HepG2 (cell line): ENCODE measurements around the gene RPL32. TPM values are rescaled to one million over a fixed set of nuclear protein-coding genes. Genes with fewer than 3 reads are reported as not detected.

Experiments
- DMAP1 ChIP-seq: IDR thresholded peaks from 2 replicates; pipeline ENCODE4 v1.6.1; 2016
- ELF1 ChIP-seq: sonication (generic); formaldehyde crosslinking; IDR thresholded peaks from 2 replicates; pipeline ENCODE4 v1.4.0; 2020; ENCODE audit warnings: missing genetic modification reagents
- ERF ChIP-seq: IDR thresholded peaks from 2 replicates; pipeline ENCODE4 v1.6.1; 2018; ENCODE audit warnings: missing biosample characterization, missing genetic modification reagents
- HDAC1 ChIP-seq: sonication (generic); formaldehyde crosslinking; IDR thresholded peaks from 2 replicates; pipeline ENCODE4 v1.5.1; 2020; ENCODE audit warnings: mild to moderate bottlenecking, missing genetic modification reagents
- HNRNPLL ChIP-seq: fragments of 200-400 bp; formaldehyde crosslinking; IDR thresholded peaks from 2 replicates; pipeline ENCODE4 v1.6.1; 2017; ENCODE audit warnings: mild to moderate bottlenecking, low read depth, low read length; ENCODE audit not compliant: poor library complexity, severe bottlenecking
- NBN ChIP-seq: fragments of 450-650 bp; conservative IDR thresholded peaks from 2 replicates; pipeline ENCODE4 v1.6.1; 2017
- PITX1 ChIP-seq: sonication (generic); formaldehyde crosslinking; IDR thresholded peaks from 2 replicates; pipeline ENCODE4 v1.5.1; 2020; ENCODE audit warnings: mild to moderate bottlenecking, missing genetic modification reagents
- POLR2G ChIP-seq: fragments of 200-400 bp; formaldehyde crosslinking; IDR thresholded peaks from 2 replicates; pipeline ENCODE4 v1.6.1; 2018; ENCODE audit warnings: mild to moderate bottlenecking, low read depth, low read length, moderate library complexity
- RARA ChIP-seq: IDR thresholded peaks from 2 replicates; pipeline ENCODE4 v1.6.1; 2016; ENCODE audit warnings: missing genetic modification reagents, missing compliant biosample characterization
- SIN3B ChIP-seq: fragments of 150-350 bp; IDR thresholded peaks from 2 replicates; pipeline ENCODE4 v1.6.1; 2014; ENCODE audit warnings: low read length
- SP5 ChIP-seq: IDR thresholded peaks from 2 replicates; pipeline ENCODE4 v1.6.1; 2016; ENCODE audit warnings: low read depth, borderline replicate concordance
- SUZ12 ChIP-seq: fragments of 150-350 bp; IDR thresholded peaks from 2 replicates; pipeline ENCODE4 v1.6.1; 2014; ENCODE audit warnings: low read depth, low read length
- TBL1XR1 ChIP-seq: fragments of 150-350 bp; IDR thresholded peaks from 2 replicates; pipeline ENCODE4 v1.6.1; 2014; ENCODE audit warnings: borderline replicate concordance, low read length; ENCODE audit not compliant: partially characterized antibody
- ZFP62 ChIP-seq: sonication (generic); formaldehyde crosslinking; IDR thresholded peaks from 2 replicates; pipeline ENCODE4 v1.4.0; 2020; ENCODE audit warnings: missing genetic modification reagents
- ZNF180 ChIP-seq: sonication (generic); formaldehyde crosslinking; IDR thresholded peaks from 2 replicates; pipeline ENCODE4 v1.4.0; 2020; ENCODE audit warnings: low read depth, missing genetic modification reagents, borderline replicate concordance
- ZNF383 ChIP-seq: sonication (generic); formaldehyde crosslinking; IDR thresholded peaks from 2 replicates; pipeline ENCODE4 v1.4.0; 2020; ENCODE audit warnings: missing genetic modification reagents, mild to moderate bottlenecking, borderline replicate concordance
- ZNF746 ChIP-seq: sonication (generic); formaldehyde crosslinking; IDR thresholded peaks from 2 replicates; pipeline ENCODE4 v1.8.0; 2022; ENCODE audit warnings: mild to moderate bottlenecking, missing genetic modification reagents
- ZNF792 ChIP-seq: IDR thresholded peaks from 2 replicates; pipeline ENCODE4 v1.6.1; 2016
- ZNF891 ChIP-seq: sonication (generic); formaldehyde crosslinking; IDR thresholded peaks from 2 replicates; pipeline ENCODE4 v1.5.0; 2020; ENCODE audit warnings: mild to moderate bottlenecking, missing genetic modification reagents
- polyA plus RNA-seq, 8 experiments: library from polyadenylated mRNA; depleted of rRNA in 3 of 8; stranded (reverse) in 7 of 8; unstranded in 1 of 8; fragments of >200 nt; fragmentation: Illumina TruSeq in 4 of 8; extraction: Trizol in 4 of 8; gene quantifications; 2 replicates each; pipeline versions ENCODE4 v1.2.1 to v1.2.3, GENCODE V29; 2011 to 2016; ENCODE audit warnings: low read depth in 4 of 8, missing spikeins in 1 of 8, mixed read lengths in 1 of 8; ENCODE audit not compliant: insufficient read depth in 1 of 8
- total RNA-seq, 5 experiments: library from RNA; depleted of rRNA; stranded (reverse); fragments of >200 nt; fragmentation: Illumina TruSeq; extraction: Trizol; gene quantifications; 2 replicates each; pipeline ENCODE4 v1.2.3, GENCODE V29; 2016; ENCODE audit warnings: low read depth in 1 of 5
- TF ChIP-seq, protein P1 (sequence below): sonication (generic); formaldehyde crosslinking; IDR thresholded peaks from 2 replicates; pipeline ENCODE4 v1.9.0; 2021; ENCODE audit warnings: missing genetic modification reagents, borderline replicate concordance
- TF ChIP-seq, protein P2 (sequence below): sonication (generic); formaldehyde crosslinking; IDR thresholded peaks from 2 replicates; pipeline ENCODE4 v1.4.0; 2020; ENCODE audit warnings: missing genetic modification reagents
- TF ChIP-seq, protein P3 (sequence below): sonication (generic); formaldehyde crosslinking; IDR thresholded peaks from 2 replicates; pipeline ENCODE4 v1.4.0; 2020; ENCODE audit warnings: missing genetic modification reagents, borderline replicate concordance
- TF ChIP-seq, protein P4 (sequence below): IDR thresholded peaks from 2 replicates; pipeline ENCODE4 v1.6.1; 2018; ENCODE audit warnings: missing genetic modification reagents, mild to moderate bottlenecking, missing compliant biosample characterization
- TF ChIP-seq, protein P5 (sequence below): sonication (generic); formaldehyde crosslinking; IDR thresholded peaks from 2 replicates; pipeline ENCODE4 v1.8.1; 2023; ENCODE audit warnings: mild to moderate bottlenecking, moderate library complexity, missing genetic modification reagents

RPL32 gene
- total and polyA plus RNA-seq, 2 of the 13 experiments (the other 11 are each of a cell fraction or from before 2014, with no cell fraction given), result 1,781 to 2,401 TPM

DNA sequence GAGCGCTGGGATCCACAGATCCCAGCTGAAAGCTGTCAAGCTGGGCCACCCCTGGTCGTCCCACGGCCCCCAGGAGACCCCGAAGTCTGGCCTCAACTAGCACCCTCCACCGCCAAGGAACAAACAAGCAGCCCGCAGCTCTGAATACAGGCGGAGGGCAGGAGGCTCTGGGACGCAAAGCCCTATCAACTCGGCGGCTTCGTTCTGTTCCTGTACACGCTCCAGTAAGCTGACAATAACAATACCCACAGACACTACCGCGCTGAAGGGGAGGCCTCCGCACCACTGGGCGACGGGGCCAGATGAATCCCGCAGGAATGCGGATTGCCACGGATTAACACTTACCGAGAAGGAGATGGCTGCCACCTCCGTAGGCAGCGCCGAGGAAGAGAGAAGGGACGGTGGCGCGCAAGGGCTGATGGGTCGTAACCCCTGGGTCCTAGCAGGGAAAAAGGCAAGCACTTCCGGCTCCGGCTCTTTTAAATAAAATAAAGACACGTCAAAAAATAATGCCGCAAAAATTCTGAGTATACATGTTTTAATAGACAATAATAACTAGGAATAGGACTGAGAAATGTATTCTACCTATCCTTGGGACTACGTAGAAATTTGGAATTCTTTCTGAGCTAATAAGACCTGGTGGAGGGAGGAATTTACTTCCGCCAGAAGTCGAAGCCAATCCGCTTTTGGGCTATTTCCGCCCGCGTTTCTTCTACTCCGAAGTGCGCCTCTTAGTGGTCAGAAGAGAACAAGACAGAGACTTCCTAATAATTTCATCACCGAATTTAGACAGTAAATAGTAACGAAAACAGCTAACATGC lies at the start of gene RPL32 (continued):
- TF ChIP-seq, protein P1, sequence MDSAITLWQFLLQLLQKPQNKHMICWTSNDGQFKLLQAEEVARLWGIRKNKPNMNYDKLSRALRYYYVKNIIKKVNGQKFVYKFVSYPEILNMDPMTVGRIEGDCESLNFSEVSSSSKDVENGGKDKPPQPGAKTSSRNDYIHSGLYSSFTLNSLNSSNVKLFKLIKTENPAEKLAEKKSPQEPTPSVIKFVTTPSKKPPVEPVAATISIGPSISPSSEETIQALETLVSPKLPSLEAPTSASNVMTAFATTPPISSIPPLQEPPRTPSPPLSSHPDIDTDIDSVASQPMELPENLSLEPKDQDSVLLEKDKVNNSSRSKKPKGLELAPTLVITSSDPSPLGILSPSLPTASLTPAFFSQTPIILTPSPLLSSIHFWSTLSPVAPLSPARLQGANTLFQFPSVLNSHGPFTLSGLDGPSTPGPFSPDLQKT (CRISPR knock-in tag), result peak; percentile 70; the same call in 1 of the 2 replicates
- TF ChIP-seq, protein P2, sequence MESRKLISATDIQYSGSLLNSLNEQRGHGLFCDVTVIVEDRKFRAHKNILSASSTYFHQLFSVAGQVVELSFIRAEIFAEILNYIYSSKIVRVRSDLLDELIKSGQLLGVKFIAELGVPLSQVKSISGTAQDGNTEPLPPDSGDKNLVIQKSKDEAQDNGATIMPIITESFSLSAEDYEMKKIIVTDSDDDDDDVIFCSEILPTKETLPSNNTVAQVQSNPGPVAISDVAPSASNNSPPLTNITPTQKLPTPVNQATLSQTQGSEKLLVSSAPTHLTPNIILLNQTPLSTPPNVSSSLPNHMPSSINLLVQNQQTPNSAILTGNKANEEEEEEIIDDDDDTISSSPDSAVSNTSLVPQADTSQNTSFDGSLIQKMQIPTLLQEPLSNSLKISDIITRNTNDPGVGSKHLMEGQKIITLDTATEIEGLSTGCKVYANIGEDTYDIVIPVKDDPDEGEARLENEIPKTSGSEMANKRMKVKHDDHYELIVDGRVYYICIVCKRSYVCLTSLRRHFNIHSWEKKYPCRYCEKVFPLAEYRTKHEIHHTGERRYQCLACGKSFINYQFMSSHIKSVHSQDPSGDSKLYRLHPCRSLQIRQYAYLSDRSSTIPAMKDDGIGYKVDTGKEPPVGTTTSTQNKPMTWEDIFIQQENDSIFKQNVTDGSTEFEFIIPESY (CRISPR knock-in tag), result no peak; the same call in 1 of the 2 replicates
- TF ChIP-seq POLR2G (peak; percentile 98), DMAP1 (CRISPR knock-in tag) (peak; percentile 99), ELF1 (CRISPR knock-in tag) (peak; percentile 95), NBN (no peak), SIN3B (no peak), ZNF746 (CRISPR knock-in tag) (peak; percentile 66; the same call in 1 of the 2 replicates), TBL1XR1 (peak; percentile 68), HDAC1 (CRISPR knock-in tag) (peak; percentile 74; the same call in 1 of the 2 replicates), HNRNPLL (peak; percentile 65), ZNF383 (no peak), RARA (peak; percentile 22; the same call in 1 of the 2 replicates), ERF (peak; percentile 16; the same call in 1 of the 2 replicates), ZNF891 (CRISPR knock-in tag) (peak; percentile 87), PITX1 (CRISPR knock-in tag) (peak; percentile 88), ZNF792 (CRISPR knock-in tag) (peak; percentile 75), SP5 (no peak), SUZ12 (peak; percentile 38; the same call in 1 of the 2 replicates), ZNF180 (CRISPR knock-in tag) (peak; percentile 28; the same call in 1 of the 2 replicates), ZFP62 (CRISPR knock-in tag) (no peak)
- TF ChIP-seq, protein P3, sequence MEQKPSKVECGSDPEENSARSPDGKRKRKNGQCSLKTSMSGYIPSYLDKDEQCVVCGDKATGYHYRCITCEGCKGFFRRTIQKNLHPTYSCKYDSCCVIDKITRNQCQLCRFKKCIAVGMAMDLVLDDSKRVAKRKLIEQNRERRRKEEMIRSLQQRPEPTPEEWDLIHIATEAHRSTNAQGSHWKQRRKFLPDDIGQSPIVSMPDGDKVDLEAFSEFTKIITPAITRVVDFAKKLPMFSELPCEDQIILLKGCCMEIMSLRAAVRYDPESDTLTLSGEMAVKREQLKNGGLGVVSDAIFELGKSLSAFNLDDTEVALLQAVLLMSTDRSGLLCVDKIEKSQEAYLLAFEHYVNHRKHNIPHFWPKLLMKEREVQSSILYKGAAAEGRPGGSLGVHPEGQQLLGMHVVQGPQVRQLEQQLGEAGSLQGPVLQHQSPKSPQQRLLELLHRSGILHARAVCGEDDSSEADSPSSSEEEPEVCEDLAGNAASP (CRISPR knock-in tag), result peak; percentile 12; the same call in 1 of the 2 replicates
- TF ChIP-seq, protein P4, sequence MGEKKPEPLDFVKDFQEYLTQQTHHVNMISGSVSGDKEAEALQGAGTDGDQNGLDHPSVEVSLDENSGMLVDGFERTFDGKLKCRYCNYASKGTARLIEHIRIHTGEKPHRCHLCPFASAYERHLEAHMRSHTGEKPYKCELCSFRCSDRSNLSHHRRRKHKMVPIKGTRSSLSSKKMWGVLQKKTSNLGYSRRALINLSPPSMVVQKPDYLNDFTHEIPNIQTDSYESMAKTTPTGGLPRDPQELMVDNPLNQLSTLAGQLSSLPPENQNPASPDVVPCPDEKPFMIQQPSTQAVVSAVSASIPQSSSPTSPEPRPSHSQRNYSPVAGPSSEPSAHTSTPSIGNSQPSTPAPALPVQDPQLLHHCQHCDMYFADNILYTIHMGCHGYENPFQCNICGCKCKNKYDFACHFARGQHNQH (CRISPR knock-in tag), result peak; percentile 71; the same call in 1 of the 2 replicates
- TF ChIP-seq, protein P5, sequence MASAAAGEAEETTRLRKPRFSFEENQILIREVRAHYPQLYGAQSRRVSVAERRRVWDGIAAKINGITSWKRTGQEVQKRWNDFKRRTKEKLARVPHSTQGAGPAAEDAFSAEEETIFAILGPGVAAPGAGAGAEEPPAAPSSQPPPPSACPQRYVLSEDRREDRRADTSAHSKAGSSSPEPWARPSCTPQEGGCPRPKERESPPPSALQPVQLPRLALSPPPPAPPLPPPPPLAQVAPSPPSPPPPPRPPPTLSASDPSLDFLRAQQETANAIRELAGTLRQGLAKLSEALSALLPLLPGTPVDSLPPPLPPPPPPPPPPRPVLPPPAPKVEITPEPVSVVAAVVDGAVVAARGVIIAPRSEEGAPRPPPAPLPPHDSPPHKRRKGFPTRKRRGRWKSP (CRISPR knock-in tag), result peak; percentile 57; the same call in 1 of the 2 replicates
